GM12874 (cell line): ENCODE results near the gene CDC14B.

Experiments used
- CTCF ChIP-seq: IDR thresholded peaks from 2 replicates; pipeline ENCODE4 v1.5.1; 2011; ENCODE audit warnings: low read depth, mild to moderate bottlenecking, control low read depth, low read length, moderate library complexity; ENCODE audit not compliant: insufficient read depth

The CDC14B gene

DNA sequence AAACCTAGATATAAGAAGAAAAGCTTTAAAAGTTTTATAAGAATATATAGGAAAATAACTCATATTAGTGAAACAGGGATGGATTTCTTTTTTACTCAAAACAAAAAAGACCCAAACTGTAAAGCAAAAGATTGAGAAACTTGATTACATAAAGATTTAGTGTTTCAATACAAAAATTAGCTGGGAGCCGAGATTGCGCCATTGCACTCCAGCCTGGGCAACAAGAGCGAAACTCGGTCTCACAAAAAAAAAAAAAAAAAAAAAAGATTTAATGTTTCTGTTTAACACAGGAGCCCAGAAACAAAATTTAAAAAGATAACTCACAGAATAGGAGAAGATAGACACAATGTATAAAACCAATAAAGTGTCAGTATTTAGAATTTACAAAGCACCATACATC lies 45.2 kb downstream of the CDC14B start:
- TF ChIP-seq CTCF = no peak

DNA sequence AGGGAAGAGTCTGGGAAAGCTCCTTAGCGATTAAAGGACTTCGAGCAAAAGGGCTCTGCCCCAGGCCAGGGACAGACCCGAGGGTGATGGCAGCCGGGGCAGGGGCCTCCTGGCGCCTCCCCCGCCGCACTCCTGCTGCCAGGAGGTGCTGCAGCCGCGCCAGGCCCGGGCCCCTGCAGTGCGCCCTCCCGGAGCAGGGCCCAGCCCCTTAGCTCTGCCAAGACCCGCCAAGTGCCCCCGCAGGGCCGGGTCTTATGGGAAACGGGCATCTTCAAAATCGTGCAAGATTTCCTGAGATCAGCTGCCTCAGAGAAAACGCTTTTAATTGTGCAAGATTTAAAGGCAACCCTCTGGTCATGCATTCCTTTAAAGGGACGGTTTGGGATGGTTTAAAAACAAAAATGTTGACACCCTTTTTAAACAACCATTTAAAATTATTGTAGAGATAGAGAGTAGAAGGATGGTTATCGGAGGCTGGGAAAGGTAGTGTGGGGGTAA lies 52.4 kb downstream of the CDC14B start:
- no peak for TF ChIP-seq CTCF

DNA sequence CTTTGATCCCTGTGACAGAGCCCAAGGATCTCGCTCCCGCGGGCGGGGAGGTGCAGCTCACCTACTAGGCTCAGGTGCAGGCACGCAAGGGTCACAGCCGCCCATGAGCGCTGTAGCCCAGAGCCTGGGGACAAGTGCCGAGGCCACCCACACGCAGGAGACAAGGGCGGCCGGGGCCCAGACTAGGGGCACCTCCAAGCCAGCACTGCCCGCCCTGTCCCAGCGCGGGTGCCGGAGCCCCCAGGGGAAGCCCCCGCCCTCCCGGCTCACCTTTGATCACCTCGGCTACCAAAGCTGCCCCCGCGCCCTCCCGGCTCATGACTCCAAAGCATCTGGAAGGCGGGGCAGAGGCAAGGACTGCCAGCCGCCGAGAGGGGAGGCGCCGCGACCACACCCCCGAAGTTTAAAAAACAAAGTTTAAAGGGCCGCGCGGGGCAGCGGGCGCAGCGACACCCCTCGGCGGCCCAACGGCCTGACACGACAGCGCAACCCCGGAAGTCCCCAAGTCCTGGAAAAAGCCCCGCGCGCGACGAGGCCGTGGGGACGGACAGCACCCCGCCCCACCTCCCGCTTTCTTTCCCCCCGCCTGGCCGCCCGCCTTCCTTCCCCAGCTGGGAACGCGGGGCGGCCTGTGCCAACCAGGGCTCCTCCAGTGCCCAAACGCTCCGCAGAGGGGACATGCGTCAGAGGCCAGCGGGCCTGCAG lies 53.0 kb downstream of the CDC14B start:
- TF ChIP-seq CTCF = peak; percentile 86

GRCh38 chr9:96565671-96566497 lies 53.8 kb downstream of the CDC14B start:
- TF ChIP-seq CTCF = no peak

DNA sequence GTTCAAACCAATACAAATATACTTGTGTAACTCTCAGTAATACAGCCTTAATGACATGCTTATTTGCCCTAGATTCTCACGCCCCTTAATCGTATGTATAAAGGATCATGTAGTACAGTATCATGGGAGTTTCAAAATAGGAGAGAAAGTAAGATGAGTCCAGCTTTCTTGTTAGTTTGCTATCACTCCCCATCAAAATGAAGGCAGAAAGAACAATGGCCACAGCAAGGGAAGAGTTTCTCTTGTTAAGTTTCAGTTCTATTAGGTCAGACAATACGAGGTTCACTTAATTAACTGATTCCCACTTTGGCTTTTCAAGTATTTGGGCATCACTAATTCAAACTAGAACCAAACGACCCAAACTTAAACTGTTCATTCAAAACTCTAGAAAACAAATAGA lies 55.4 kb downstream of the CDC14B start:
- TF ChIP-seq CTCF = no peak

GRCh38 chr9:96559339-96559943 lies 60.2 kb downstream of the CDC14B start:
- no peak for TF ChIP-seq CTCF

DNA sequence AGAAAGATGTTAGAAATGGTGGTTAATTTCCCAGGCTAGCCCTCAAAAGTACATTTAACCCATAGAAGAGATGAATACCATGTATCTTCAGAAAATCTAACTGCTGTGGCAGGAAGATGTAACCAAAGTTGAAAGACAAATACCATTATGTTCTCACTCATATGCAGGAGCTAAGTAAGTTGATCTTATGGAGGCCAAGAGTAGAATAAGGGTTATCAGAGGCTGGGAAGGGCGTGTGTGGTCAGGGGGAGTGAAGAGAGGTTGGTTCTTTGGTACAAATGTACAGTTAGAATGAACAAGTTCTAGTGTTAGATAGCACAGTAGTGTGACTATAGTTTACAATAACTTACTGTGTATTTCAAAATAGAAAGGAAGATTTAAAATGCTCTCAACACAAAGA lies 61.7 kb downstream of the CDC14B start:
- no peak for TF ChIP-seq CTCF
